ENCODE results near the gene SLC7A1.

Gene SLC7A1

DNA sequence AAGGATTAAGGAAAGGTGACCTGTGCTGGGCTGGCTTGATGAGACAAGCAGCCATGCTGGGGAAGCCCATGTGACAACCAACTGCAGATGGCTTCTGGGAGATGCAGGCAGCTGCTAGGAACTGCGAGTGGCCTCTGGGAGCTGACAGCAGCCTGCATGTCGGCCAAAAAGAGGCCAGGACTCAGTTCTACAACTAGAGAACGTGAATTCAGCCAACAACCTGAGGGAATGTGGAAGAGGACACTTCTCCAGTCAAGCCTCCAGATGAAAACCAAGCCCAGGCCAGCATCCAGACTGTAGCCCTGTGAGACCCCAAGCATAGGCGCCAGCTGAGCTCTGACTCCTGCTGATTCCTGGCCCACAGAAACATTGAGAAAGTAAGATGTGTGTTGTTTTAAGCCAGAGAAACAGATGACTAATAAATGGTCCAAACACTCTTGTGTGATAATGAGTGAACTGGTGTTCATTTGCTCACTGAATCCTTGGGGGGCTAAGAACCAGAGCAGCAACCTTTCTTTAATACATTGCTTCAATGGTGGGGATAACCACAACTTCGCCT, 45.0 kb downstream of the SLC7A1 start:
- no peak for DNase-seq

DNA sequence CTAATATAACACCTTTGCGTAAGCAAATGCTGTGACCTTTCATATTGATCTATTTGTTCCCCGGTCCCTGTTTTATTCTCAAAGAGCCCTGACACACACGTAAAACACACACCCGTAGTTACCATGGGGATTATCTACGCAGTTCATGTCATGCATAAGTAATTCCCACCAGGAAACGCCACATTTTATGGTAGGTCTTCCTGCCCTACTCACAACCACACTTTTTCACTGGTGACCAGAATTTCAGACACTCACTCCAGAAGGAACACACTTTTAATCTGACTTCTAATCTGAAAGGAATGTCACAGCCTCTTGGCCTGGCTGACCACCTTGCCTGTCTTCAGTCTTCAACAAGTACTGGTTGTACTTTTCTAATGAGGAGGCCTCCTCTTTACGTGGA, 46.8 kb downstream of the SLC7A1 start:
- no peak for DNase-seq

DNA sequence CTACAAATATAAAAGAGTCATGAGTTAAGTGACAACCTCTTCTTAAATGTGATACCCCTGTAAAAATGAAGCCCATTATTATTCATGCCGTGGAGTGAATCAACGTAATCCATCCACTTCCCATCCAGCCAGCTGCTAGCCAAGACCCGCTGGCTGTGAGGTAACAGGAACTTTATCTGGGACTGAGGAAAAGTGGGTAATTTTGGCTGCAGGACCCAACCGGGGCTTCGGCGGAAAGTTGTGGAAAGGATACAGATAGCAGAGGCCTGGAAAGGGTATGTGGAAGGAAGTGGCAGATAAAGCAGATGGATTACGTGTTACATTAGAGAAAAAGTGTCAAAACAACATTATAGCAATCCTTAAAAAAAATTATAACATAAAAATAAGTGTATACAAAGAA, 48.3 kb downstream of the SLC7A1 start:
- no peak for DNase-seq

DNA sequence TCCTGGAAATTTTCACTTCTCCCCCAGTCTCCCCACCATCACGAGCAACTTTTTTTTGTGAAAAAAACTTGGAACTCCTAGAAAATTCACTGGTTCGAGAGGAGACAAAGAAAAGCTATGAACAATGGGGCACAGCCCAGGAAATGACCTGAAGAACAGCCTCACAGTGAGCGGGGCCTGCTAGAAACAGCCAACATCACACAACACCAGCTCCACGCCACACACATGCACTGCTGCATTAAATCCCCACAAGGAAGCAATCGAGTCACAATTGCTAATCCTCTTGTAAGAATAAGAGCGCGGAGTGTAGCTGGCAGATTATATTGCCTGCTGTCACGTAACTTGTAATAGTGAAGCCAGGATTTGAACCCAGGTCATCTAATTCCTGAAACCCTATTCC, 48.8 kb downstream of the SLC7A1 start:
- no peak for DNase-seq

DNA sequence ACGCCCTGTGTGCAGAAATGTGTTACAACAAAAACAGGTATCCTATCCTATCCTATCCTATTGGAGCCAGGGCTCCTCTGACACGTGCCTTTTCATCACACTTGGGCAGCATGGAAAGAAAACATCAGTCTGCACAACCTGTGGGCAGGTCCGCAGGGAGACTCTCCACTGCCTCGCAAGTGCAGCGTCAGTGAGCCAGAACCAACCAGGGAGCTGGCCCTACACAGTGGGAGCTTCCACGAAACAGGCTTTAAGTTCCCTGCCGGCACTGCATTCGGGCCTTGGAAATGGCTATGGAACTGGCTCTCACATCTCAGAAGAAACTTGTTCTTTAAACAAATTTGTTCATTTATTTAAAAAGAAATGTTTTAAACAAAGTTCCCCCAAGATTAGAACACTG, 49.5 kb downstream of the SLC7A1 start:
- no peak for DNase-seq

DNA sequence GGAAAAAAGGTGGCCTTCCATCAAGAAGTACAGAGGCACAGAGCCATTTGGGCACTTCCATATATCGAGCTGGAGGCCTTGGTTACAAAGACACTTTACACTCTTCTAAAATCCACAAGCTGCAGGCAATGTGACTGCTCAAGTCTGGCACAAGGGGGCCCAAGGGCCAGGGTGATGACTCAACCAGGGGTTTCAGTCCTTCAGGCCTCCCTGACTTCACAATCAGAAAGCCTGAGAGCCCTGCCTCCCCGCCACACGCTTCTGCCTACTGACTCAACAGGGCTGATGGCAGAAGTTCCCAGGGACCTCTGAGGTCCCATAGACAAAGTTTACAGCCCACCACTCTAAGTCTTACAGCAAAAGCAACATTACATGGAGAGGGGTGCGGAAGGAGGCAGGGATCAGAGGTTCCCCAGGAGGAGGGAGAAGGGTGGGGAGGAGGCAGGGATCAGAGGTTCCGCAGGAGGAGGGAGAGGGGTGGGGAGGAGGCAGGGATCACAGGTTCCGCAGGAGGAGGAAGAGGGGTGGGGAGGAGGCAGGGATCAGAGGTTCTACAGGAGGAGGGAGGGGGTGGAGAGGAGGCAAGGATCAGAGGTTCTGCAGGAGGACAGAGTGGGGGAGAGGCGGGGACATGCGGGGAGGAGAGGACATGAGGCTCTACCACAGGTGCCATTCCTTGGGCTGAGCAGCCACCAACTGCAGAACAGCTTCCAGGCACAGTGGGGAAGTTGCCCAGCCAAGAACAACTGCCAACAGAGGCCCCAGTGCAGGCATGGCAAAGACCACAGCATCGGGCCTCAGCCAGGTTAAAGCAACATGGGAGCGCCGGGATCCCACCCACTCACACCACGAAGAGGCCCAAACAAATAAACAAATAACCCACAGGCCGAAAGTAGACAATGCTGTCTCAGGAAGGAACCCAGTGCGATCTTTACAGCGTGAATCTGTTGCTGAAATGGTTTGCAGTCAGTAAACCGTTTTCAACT, 52.0 kb downstream of the SLC7A1 start:
- DNase-seq: no peak

DNA sequence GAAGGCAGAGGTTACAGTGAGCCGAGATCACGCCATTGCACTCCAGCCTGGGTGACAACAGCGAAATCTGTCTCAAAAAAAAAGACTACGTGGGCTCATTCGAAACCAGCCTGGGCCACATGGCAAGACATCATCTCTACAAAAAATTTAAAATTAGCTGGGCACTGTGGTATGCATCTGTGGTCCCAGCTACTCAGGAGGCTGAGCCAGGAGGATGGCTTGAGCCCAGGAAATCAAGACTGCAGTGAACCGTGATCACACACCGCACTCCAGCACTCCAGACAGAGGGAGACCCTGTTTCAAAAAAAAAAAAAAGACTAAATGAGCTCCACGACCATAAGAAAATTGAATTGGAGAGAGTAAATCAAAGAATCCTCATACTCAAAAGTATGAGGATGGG, 53.1 kb downstream of the SLC7A1 start:
- DNase-seq: no peak

DNA sequence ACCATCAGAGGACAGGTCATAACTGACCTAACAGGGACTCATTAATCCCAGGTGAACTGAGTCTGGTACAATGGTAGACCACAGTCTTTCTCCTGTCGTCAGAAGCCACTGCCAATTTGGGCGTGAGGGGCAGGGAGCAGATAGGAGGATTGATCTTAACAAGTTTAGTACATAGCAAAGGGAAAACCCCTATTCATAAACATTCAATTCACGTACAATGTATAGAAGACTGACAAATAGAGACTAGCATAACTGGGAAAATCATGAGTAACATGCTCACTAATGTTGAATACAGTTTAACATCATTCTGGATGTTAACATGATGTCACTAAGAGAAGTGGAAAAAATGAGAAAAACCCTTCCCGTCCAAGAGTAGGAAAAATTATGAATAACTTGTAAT, 54.1 kb downstream of the SLC7A1 start:
- no peak for DNase-seq

DNA sequence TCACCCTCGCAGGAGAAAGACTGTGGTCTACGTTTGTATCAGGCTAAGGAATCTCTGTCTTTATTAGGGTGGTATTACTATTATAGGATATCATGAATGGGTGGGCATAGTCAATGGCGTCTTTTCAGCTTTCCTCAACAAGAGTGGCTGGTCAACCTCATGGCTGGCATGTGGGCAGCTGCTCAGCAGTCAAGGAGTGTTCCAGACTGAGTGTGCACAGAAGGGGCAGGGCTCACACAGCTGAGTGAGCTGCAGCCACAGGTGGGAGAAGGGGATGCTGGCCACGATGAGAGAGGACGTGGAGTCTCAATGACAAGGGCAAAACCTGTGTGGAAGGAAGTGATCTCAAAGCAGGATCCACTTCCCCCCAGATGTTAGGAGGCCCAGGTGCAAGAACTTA, 54.7 kb downstream of the SLC7A1 start:
- no peak for DNase-seq

DNA sequence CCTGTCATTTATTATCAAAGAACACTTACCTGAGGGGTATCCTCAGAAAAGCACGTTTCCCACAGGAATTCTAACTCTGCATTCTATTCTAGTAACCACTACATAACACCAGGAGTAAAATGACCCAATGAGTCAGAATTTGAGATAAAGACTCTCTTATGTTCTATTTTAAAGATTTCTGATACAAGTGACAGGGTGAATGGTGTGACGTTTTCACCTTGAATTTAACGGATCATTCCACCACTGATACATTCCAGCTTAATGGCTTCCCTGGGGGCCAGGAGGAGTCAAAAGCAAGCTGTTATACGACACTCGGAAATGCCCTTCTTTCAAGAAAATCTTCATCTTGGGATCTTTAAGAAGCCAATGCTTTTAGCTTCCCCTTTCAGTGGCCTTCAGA, 55.2 kb downstream of the SLC7A1 start:
- DNase-seq: no peak

DNA sequence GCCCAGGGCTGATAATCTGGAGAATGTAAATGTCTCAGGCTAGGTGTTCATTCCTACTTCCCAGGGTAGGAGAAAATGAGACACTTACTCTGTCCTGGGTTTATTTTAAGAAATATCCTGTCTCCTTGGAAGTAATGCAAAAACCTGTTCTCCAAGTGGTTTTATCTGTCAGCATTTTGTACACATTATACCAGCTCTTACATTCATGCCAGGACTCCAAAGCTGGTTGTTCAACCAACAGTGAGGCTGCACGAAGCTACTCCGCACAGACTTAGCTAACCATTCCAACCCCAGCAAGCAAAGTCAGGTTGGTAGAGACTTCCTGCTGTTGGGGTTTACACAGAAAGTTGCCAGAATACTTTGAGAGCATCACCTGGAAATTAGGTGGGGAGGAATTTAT, 55.6 kb downstream of the SLC7A1 start:
- DNase-seq: no peak

DNA sequence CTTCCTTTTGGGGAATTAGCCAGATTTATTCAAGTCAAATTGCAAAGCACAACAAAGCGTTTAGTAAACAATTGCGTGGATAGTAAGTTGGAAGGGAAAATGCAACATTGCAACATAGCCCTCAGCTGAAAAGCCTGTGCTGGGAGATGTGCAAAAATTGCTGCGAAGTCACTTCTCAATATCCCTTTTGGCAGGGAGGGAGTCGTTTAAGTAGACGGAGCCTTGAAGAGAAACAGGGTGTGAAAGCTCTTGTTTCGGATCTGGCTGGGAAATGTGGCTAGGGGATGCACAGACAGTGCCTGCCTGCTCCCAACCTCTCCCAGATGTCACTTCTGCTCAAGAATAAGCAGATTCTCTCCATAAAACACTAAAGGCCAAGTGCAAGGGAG, 56.8 kb downstream of the SLC7A1 start:
- DNase-seq: no peak

DNA sequence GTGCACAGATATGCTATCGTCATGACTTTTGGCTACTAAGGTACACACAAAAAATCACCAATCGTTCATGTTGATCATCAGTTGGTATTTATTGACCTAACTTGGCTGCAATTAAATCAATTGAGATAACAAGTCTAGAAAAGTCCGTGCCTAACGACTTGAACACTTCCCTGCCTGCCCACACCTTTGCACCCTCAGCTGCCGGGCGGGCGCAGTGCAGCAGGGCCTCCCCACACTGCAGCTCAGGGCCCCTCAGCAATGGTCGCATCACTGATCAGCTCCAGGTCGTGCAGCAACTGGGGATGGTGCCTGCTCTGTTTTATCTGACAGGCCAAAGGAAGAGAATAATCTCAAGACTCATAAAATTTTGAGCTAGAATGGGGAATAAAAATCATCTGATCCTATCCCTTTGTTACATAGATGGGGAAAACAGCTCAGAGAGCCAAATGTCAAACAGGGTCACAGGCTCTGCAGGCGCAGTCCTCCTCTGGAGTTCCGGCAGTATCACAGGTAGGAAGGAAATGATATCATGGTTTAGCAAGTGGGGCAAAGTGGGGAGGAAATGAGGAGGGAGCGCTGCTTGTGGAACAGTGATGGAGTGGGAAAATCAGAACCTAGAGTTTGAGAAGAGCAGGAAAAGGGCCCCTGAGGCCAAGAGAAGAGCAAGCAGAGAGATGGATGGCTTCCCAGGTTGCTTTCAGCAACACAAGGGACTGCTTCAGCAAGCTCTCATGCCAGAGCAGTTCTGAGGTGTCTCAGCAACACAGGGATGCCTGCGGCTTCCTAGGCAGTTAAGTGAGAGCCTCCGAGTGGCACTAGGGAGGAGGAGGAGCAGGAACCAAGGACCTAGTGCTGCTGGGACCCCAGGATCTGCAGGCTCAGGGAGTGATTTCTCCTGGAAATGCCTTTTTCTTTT, 57.5 kb downstream of the SLC7A1 start:
- DNase-seq: no peak

DNA sequence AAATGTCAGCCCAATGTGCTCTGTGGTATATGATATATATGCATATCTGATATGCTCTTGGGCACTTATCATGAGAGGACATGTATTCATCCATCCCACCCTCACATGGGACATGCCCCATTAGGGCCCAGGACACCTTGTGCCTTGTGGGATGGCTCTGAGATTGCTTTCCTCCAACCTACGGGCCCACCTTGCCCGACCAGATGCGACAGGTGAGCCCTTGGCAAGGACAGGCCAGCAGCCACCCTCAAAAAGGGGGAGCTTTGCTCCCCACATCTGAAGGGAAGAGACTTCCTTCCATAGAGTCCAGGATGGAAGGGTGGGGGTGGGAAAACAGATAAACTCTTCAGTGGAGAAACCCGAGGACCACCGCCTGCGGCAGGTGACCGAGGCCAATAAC, 58.6 kb downstream of the SLC7A1 start:
- DNase-seq: no peak

DNA sequence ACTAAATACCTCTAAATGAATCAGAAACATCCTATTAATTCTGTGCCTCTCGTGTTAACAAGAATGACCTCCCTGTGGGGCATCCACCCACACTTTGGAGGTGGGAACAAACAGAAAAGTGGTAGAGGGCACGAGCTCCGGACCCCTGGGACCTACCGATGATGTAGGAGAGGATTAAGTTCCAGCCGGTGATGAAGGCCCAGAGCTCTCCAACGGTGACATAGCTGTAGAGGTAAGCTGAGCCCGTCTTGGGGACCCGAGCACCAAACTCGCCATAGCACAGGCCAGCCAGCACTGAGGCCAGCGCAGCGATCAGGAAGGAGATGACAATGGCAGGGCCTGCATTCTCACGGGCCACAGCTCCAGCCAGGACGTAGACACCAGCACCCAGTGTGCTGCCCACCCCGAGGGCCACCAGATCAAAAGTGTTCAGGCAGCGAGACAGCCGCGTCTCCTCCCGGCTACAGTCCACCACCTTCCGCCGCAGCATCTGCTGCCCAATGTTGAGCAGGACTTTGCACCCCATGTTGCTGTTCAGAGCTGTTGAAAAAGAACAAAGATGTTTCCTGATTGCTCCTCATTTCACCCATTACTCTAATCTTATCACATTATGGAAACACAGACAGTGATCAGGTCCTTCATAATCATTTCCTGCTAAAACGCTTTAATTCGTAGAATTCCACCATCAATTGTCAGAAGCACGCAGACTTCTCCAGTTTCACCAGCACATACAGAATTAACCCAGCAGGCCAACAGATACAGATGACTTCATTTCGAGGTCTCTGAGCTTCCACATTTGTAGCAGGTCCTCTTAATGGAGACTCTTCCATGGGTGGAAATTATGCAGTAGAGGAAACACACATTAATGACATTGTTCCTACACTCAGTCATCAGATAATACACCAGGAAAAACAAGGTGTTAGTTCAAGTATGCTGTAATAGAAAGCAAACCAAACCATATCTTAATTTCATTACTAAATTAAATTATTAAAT, 59.5 kb downstream of the SLC7A1 start:
- no peak for DNase-seq

DNA sequence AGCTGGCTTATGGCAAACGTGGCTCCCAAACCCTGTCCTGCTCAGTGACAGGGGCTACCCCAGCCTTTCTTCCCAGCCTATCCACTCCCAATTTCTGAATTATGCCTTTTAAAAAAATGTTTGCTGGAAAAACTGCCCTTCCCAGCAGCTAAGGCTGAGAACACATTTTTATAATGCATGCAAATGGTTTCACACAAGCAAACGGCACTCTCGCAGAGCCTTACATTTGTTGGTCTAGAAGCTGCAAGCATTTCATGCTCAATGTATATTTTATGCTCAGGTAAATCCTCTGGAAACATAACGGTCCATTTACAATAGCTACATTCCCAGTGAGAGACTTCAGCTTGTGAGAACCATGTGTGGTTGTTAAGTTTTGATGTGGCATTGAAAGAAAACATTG, 61.4 kb downstream of the SLC7A1 start:
- DNase-seq: no peak

DNA sequence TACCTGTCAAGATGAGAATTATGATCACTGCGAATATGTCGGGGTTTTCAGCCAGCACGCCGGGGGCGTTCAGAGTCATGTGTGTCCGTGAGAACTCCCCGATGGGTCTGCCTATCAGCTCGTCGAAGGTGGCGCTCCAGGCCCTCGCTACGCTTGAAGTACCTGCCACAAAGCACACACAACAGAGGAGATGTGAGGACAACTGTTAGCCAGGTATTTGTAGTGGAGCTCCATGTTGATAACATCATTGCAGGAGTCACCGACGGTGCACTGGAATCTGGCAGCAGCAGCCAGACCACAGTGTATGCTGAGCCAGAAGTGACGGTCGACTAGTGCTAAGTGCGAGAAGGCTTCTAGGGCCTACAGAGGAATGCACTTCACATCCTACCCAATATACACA, 62.7 kb downstream of the SLC7A1 start:
- no peak for DNase-seq

DNA sequence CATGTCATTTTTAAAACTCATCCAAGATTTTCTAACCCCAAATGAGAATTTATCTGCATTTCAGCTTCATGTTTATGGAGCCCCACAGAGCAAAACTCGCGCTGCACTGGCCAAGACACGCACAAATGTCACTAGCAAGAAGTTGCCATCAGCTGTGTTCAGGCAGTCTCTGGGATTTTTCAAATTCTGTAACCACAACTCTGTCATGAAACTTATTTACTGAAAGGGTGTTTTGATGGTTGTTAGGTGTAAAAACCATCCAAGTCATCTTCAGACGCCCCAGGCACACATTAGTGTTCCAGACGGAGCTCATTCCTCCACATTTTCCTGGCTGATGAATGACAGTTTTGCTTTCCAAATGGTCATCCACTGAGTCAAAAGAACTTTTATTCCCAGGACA, 63.4 kb downstream of the SLC7A1 start:
- DNase-seq: no peak

DNA sequence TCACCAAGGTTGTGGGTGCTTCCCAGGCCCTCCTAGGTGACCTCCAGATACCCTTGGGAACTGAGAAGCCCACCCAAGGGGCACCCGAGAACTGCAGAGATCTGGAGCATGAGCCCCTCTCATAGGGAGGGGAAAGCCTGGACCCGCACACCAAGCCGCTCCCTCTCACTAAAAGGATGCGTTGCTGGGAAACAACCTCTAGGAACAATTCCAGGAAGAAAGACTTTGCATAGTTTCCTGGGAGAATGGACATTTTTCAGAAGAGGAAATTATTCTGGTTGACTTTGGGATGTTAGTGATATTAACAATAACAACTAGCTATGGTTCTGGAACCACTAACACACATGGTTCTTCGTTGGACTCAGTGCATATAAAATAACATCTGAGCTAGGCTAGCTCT, 64.6 kb downstream of the SLC7A1 start:
- DNase-seq: no peak

DNA sequence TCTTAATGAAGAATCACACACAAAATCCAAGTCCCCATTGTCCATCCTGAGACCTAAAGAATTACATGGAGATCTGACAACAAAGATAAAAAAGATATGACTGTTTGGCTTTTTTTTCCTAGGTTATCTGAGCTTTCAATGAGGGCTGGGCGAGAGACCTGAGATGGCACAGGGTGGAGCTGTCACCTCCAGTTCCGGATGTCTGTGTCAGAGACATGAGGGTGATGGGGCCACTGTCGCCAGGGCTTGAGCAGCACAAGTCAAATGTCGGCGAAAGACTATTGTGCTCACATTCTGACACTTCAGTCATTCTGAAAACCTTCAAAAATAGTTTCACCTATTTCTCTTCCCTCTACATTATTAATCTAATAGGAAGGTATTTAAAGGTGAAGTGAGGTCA, 65.7 kb downstream of the SLC7A1 start:
- DNase-seq: peak; percentile 49

DNA sequence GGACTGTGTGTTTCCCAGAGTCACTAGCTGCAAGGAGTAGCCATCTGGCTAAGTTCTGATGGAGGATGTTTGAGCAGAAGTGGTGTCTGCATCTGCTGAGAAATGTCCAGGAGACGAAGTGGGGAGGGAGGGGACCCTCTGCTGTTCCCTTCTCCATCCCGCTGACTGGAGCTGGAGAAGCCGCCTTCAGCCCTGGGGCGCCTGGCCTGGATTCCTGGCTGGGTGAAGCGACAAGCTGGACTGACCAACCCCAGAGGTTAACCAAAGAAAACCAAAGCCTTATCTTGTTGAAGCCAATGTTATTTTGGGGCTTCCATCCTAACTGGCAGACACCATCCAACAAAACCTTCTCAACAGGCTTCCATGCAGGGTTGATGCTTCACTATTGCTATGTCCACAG, 67.6 kb downstream of the SLC7A1 start:
- no peak for DNase-seq

DNA sequence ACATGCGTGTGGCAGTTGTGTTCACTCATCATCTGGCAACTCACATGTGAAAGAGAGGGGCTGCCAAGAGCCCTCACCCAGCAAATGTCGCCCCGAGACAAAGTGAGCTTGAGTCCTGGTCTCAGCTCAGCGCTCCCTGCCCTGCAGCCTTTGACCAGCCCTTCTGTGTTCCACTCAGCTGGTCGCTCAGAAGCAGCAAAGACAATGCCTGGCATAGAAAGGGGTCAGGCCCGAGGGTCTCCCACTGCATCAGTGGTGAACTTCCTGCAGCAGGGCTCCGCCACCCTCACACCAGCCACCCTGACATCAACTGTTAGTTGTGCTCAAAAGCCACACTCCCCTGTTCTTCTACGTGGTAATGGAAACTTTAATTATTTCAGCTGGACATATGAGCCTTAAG, 68.0 kb downstream of the SLC7A1 start:
- no peak for DNase-seq

All from CD4-positive, alpha-beta T cell treated with Interleukin-10 for 1 hour (primary cell).